ENCODE measurements around the gene ADPRM.

The ADPRM gene

GRCh38 chr17:10652984-10653659, 44.3 kb upstream of the ADPRM start:
- intact Hi-C loops (cut with DNase I; ENCODE audit: low total_unique reads), result no loop called here
- DNase-seq, result no peak
- peaks cover 0 to 10% (median 0%) of the 10 kb centered on the region in 3 donors for H3K36me3 ChIP-seq
- no peak for TF ChIP-seq CTCF (IDR thresholded peaks at IDR 0.05)
- H3K27ac ChIP-seq, result no peak overlapping the region
- no peaks in the 10 kb centered on the region for H3K9me3 ChIP-seq
- H3K4me3 ChIP-seq, result no peak overlapping the region
- H3K4me1 ChIP-seq, result peaks cover 0 to 11% (median 0%) of the 10 kb centered on the region in 4 donors
- no peaks in the 10 kb centered on the region for H3K27me3 ChIP-seq

- Histone ChIP-seq H3K27me3 (no peaks in the 10 kb centered on the region), H3K4me3 (no peak overlapping the region), H3K9me3 (no peaks in the 10 kb centered on the region), H3K27ac (no peak overlapping the region), H3K4me1 (peaks cover 0 to 4% (median 0%) of the 10 kb centered on the region in 4 donors), H3K36me3 (peaks cover 0 to 14% (median 0%) of the 10 kb centered on the region in 3 donors)
- DNase-seq, result no peak
- intact Hi-C loops (cut with DNase I; ENCODE audit: low total_unique reads), result no loop called here
- TF ChIP-seq CTCF (IDR thresholded peaks at IDR 0.05), result no peak
These were observed 43.4 kb upstream of the ADPRM start for GRCh38 chr17:10653987-10654386.

- Histone ChIP-seq H3K27me3 (no peaks in the 10 kb centered on the region), H3K36me3 (peaks cover 0 to 38% (median 0%) of the 10 kb centered on the region in 3 donors), H3K9me3 (no peaks in the 10 kb centered on the region), H3K27ac (no peak within 1 kb of the TSS), H3K4me3 (no peak within 1 kb of the TSS), H3K4me1 (no peaks in the 10 kb centered on the region)
- intact Hi-C loops (cut with DNase I; ENCODE audit: low total_unique reads), result no loop called here
- DNase-seq, result no peak
- TF ChIP-seq CTCF (IDR thresholded peaks at IDR 0.05), result no peak
These were observed 40.2 kb upstream of the ADPRM start, which contains the start of gene MYH3 for GRCh38 chr17:10657148-10657547. Gene MYH3, minus strand, starts transcription at chr17:10657309. Its CDS starts 2,245 bp downstream, at chr17:10655064.

GRCh38 chr17:10657879-10658278, 39.5 kb upstream of the ADPRM start:
- no peaks in the 10 kb centered on the region for H3K4me1 ChIP-seq
- H3K9me3 ChIP-seq, result no peaks in the 10 kb centered on the region
- no peak for DNase-seq

GRCh38 chr17:10661437-10661836, 36.0 kb upstream of the ADPRM start:
- Histone ChIP-seq H3K27me3 (no peaks in the 10 kb centered on the region), H3K36me3 (peaks cover 0 to 38% (median 0%) of the 10 kb centered on the region in 3 donors), H3K4me1 (peaks cover 0 to under 1% (median 0%) of the 10 kb centered on the region in 4 donors), H3K4me3 (no peak overlapping the region), H3K27ac (no peak overlapping the region), H3K9me3 (no peaks in the 10 kb centered on the region)
- no peak for TF ChIP-seq CTCF (IDR thresholded peaks at IDR 0.05)
- intact Hi-C loops (cut with DNase I; ENCODE audit: low total_unique reads), result no loop called here
- no peak for DNase-seq

More at GRCh38 chr17:10657879-10658278, 39.5 kb upstream of the ADPRM start:
- peaks cover 0 to 38% (median 0%) of the 10 kb centered on the region in 3 donors for H3K36me3 ChIP-seq
- H3K27ac ChIP-seq, result no peak overlapping the region
- intact Hi-C loops (cut with DNase I; ENCODE audit: low total_unique reads), result no loop called here
- no peak overlapping the region for H3K4me3 ChIP-seq
- no peak for TF ChIP-seq CTCF (IDR thresholded peaks at IDR 0.05)
- no peaks in the 10 kb centered on the region for H3K27me3 ChIP-seq

Data from tibial artery (tissue), 4 donors.